BJ (cell line): Measurements from ENCODE around the gene WWOX. TPM values are rescaled to one million over a fixed set of nuclear protein-coding genes. Genes with fewer than 3 reads are reported as not detected.

ENCODE experiments used
- CTCF ChIA-PET: fragments of 350-600 bp; formaldehyde crosslinking; extraction: SDS; loops from one replicate; lab custom pipeline; 2021; ENCODE audit warnings: antibody characterized with exemption, inconsistent platforms; lab: Yijun Ruan, JAX
- POLR2A ChIA-PET: fragments of 300-600 bp; sonication (Branson Sonifier 250); formaldehyde crosslinking; extraction: SDS; loops from one replicate; lab custom pipeline; 2021; ENCODE audit warnings: antibody characterized with exemption; lab: Charles Lee
- DNase-seq: peaks from one replicate; pipeline ENCODE4 v3.0.0-alpha.2; 2011; ENCODE audit warnings: low read depth
- H3K27me3 ChIP-seq: 2 replicates; pipeline ENCODE4 v1.6.0; 2011; ENCODE audit warnings: low read length; ENCODE audit not compliant: control insufficient read depth, insufficient read depth
- H3K36me3 ChIP-seq: 2 replicates; pipeline ENCODE4 v1.5.1; 2011; ENCODE audit warnings: low read length; ENCODE audit not compliant: control insufficient read depth, insufficient read depth
- H3K4me3 ChIP-seq: 2 replicates; pipeline ENCODE4 v1.5.1; 2011; ENCODE audit warnings: low read depth, mild to moderate bottlenecking, control low read depth, low read length
- polyA plus RNA-seq: library from polyadenylated mRNA; depleted of rRNA; stranded (reverse); fragments of >200 nt; gene quantifications from 2 replicates; pipeline ENCODE4 v1.2.3, GENCODE V29; 2011
- TF ChIP-seq, protein P1 (sequence below): IDR thresholded peaks from 2 replicates; pipeline ENCODE4 v1.5.1; 2011; ENCODE audit warnings: low read depth, mild to moderate bottlenecking, control low read depth, inconsistent platforms, low read length, moderate library complexity; ENCODE audit not compliant: insufficient read depth

Gene WWOX
- polyA plus RNA-seq, 1 experiment, result 3.1 TPM

GRCh38 chr16:78929841-78930240 is 830.4 kb downstream of the WWOX start:
- Histone ChIP-seq H3K27me3 (no peaks in the 10 kb centered on the region), H3K4me3 (no peak overlapping the region), H3K36me3 (no peaks in the 10 kb centered on the region)
- TF ChIP-seq, protein P1, sequence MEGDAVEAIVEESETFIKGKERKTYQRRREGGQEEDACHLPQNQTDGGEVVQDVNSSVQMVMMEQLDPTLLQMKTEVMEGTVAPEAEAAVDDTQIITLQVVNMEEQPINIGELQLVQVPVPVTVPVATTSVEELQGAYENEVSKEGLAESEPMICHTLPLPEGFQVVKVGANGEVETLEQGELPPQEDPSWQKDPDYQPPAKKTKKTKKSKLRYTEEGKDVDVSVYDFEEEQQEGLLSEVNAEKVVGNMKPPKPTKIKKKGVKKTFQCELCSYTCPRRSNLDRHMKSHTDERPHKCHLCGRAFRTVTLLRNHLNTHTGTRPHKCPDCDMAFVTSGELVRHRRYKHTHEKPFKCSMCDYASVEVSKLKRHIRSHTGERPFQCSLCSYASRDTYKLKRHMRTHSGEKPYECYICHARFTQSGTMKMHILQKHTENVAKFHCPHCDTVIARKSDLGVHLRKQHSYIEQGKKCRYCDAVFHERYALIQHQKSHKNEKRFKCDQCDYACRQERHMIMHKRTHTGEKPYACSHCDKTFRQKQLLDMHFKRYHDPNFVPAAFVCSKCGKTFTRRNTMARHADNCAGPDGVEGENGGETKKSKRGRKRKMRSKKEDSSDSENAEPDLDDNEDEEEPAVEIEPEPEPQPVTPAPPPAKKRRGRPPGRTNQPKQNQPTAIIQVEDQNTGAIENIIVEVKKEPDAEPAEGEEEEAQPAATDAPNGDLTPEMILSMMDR, result no peak
- ChIA-PET POLR2A (no interaction called here), CTCF (no interaction called here)
- no peak for DNase-seq

GRCh38 chr16:78930561-78930960 is 831.1 kb downstream of the WWOX start:
- TF ChIP-seq, protein P1, result no peak
- ChIA-PET CTCF (no interaction called here), POLR2A (no interaction called here)
- no peaks in the 10 kb centered on the region for H3K27me3 ChIP-seq
- H3K36me3 ChIP-seq, result no peaks in the 10 kb centered on the region
- no peak overlapping the region for H3K4me3 ChIP-seq
- no peak for DNase-seq

DNA sequence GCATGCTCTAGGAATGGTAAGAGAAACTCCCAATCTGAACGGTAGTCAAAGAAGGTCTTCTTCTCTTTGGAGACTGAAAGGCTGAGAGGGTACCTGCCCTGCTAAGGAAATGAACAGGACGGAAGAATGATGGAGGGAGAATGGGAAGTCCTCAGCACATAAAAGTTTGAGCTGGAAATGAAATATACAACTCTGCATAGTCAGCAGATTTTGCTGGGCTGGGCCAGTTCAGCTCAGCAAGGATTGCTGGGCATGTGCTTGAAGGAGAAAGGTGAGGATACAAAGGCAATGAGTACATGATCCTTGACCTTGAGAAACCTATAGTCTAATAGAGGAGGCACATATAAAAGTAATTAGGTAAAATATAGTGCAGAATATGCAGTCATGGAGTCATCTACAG is 831.8 kb downstream of the WWOX start:
- POLR2A ChIA-PET, result no interaction called here
- DNase-seq, result no peak
- CTCF ChIA-PET, result no interaction called here
- TF ChIP-seq, protein P1, result no peak
- Histone ChIP-seq H3K27me3 (no peaks in the 10 kb centered on the region), H3K4me3 (no peak overlapping the region), H3K36me3 (no peaks in the 10 kb centered on the region)

DNA sequence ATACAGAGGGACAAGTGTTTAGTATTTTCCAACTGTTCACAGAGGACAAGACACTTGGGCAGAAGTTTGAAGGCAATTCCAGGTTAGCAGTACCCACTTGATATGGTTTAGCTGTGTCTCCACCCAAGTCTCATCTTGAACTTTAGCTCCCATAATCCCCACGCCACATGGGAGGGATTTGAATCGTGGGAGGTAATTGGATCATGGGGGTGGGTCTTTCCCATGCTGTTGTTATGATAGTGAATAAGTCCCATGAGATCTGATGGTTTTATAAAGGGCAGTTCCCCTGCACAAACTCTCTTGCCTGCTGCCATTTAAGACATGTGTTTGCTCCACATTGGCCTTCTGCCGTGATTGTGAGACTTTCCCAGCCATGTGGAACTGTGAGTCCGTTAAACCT is 832.2 kb downstream of the WWOX start:
- POLR2A ChIA-PET, result no interaction called here
- Histone ChIP-seq H3K27me3 (no peaks in the 10 kb centered on the region), H3K4me3 (no peak overlapping the region), H3K36me3 (no peaks in the 10 kb centered on the region)
- DNase-seq, result no peak
- CTCF ChIA-PET, result no interaction called here
- TF ChIP-seq, protein P1, result no peak

DNA sequence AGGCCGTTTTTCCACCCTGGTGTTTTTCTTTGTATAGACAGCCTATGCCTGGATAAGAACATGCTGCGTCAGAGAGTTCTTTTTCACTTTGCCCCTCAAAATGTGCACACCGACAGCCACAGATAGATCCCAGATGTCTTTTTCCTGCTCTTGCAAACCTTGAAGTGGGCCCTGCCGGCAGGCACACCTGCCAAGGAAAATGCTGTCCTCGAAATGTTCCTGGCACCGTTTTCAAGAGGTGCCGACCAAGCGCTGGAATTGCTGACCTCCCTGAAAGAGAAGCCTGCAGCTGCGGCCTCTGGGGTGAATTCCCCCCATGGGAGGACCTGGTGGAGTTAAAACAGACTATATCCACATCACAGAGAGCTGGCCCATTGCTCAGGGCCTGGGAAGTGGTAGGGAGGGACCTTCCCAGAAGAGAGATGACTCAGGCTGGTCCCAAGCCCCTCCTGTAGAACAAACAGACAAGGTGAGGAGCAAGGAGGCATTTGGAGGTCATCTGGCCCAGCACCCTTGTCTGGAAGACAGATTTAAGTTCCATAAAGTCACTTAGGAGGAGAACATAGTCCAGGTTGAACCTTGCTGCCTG is 833.0 kb downstream of the WWOX start:
- no peaks in the 10 kb centered on the region for H3K36me3 ChIP-seq
- H3K4me3 ChIP-seq, result no peak overlapping the region
- DNase-seq, result no peak
- no peaks in the 10 kb centered on the region for H3K27me3 ChIP-seq
- TF ChIP-seq, protein P1, result no peak
- POLR2A ChIA-PET, result no interaction called here
- CTCF ChIA-PET, result no interaction called here
